IPS-15b (cell line): Measurements from ENCODE around the gene HSD17B2.

ENCODE experiments used
- H3K27me3 ChIP-seq: one replicate; pipeline ENCODE4 v1.6.1; 2013; ENCODE audit warnings: low read length; ENCODE audit not compliant: control insufficient read depth, insufficient read depth
- H3K36me3 ChIP-seq: one replicate; pipeline ENCODE4 v1.6.1; 2013; ENCODE audit warnings: low read length; ENCODE audit not compliant: control insufficient read depth, insufficient read depth
- H3K4me1 ChIP-seq: one replicate; pipeline ENCODE4 v1.6.1; 2013; ENCODE audit warnings: mild to moderate bottlenecking, low read length; ENCODE audit not compliant: control insufficient read depth, insufficient read depth
- H3K4me3 ChIP-seq: one replicate; pipeline ENCODE4 v1.5.1; 2013; ENCODE audit warnings: low read depth, low read length
- H3K9ac ChIP-seq: one replicate; pipeline ENCODE4 v1.6.1; 2013; ENCODE audit warnings: low read depth, mild to moderate bottlenecking, low read length
- H3K9me3 ChIP-seq: one replicate; pipeline ENCODE4 v1.6.1; 2013; ENCODE audit warnings: mild to moderate bottlenecking, low read length; ENCODE audit not compliant: control insufficient read depth, insufficient read depth

HSD17B2 gene

DNA sequence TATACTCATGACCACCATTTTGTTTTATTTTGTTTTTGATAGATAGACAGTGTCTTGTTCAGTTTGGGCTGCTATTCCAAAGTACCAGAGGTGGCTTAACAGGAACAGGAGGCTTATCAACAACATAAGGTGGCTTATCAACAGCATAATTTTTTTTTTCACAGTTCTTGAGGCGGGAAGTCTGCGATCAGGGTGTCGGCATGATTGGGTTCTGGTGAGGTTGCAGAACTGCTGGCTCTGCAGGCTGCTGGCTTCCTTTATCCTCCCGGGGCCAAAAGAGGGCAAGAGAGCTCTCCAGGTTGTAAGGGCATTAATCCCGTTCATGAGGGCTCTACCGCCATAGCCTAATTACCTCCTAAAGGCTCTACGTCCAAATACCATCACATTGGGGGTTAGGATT is 11.8 kb upstream of the HSD17B2 start:
- no peaks in the 10 kb centered on the region for H3K27me3 ChIP-seq
- no peaks in the 10 kb centered on the region for H3K36me3 ChIP-seq
- no peaks in the 10 kb centered on the region for H3K4me1 ChIP-seq
- no peak overlapping the region for H3K9ac ChIP-seq
- H3K4me3 ChIP-seq, result no peak overlapping the region
- no peaks in the 10 kb centered on the region for H3K9me3 ChIP-seq

DNA sequence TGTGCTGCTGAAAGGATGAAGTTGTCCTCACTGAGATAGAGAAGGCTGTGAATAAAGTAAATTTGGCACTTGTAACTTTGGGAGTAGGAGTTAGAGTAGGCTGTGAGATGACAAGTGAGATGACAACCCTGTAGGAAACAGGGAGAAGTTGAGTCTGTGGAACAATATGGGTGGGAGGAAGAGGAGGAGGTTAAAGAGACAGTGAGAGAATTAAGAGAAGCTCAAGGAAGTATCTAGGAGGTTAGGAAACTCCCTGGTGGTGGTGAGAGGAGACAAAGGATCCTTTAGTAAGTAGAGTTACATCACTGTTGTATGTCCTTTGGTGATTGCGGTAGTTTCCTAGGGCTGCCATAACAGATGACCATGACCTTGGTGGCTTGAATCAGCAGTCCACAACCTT is 10.7 kb upstream of the HSD17B2 start:
- no peaks in the 10 kb centered on the region for H3K4me1 ChIP-seq
- H3K36me3 ChIP-seq, result no peaks in the 10 kb centered on the region
- H3K9me3 ChIP-seq, result no peaks in the 10 kb centered on the region
- H3K27me3 ChIP-seq, result no peaks in the 10 kb centered on the region
- H3K4me3 ChIP-seq, result no peak overlapping the region
- no peak overlapping the region for H3K9ac ChIP-seq

DNA sequence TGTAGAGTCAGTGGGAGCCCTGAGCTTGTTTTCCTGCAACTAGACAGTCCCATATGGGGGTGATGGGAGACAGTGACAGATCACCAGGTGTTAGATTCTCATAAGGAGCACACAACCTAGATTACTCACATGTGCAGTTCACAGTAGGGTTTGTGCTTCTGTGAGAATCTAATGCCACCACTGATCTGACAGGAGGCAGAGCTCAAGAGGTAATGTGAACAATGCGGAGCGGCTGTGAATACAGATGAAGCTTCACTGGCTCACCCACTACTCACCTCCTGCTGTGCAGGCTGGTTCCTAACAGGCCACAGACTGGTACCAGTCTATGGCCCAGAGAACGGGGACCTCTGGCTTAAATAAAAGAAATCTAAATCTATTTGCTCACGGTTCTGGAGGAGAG is 10.2 kb upstream of the HSD17B2 start:
- H3K9ac ChIP-seq, result no peak overlapping the region
- no peaks in the 10 kb centered on the region for H3K9me3 ChIP-seq
- no peaks in the 10 kb centered on the region for H3K4me1 ChIP-seq
- H3K36me3 ChIP-seq, result no peaks in the 10 kb centered on the region
- no peaks in the 10 kb centered on the region for H3K27me3 ChIP-seq
- H3K4me3 ChIP-seq, result no peak overlapping the region

DNA sequence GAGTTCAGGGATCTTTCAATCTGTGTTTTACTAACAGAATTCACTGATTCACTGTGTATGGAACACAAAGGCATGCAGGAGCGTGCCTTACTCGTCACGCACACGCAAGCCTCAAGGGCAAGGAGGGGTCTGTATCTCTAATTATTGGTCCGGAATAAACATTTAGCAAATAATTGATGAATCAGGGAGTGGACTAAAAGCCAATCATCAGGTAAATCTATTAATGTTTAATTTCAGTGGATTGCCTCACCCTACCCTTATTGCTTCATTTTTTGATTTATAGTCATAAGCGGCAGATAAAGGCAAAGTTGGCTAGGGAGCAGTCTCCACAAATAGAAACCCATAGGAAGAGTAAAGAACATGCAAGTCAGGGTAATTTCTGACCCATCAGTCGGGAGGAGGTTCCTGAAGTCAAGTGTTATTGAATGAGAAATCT is 7.4 kb upstream of the HSD17B2 start:
- Histone ChIP-seq H3K4me3 (no peak overlapping the region), H3K4me1 (no peaks in the 10 kb centered on the region), H3K27me3 (no peaks in the 10 kb centered on the region), H3K9ac (no peak overlapping the region), H3K9me3 (no peaks in the 10 kb centered on the region), H3K36me3 (no peaks in the 10 kb centered on the region)

DNA sequence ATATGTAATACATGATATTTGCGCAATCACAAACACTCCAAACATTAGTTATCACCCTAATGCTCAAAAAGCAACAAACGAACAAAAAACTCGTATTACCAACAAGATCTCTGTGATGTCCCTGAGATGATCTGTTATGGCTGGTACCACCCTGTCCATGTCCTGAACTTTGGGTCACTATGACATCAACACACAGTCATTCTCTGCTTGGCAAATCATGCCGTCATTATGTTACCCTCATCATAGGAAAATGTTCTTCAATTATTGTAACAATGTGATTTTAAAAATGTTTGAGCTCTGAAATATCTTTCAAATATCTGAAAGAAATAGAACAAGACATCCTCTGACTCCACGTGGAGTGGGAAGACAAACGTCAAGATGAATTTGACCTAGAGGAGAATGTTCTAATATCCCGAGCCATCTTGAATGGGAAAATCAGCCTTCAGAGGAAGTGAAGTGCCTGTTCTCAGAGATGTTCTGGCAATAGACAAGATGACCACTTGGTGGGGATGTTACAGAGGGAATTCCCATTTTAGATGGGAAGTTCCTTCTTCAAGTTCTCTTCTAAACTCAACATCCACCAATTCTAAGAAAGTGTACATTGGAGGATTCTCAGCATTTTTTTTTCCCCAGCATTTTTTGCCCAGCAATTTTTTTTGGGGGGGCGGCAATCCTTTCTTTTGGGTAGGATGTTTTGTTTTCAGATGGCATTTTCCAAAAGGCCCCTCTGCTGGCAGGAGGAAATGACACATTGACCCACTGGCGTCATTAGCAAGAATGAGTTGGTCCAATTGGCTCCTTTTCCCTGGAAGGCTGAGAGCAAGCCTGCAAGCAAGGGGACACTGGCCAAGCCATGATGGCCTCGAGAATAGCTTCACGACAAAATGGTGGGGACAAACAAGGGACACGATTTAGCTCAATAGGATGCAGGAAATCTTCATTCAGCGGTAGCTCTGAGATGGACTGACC is 3.7 kb upstream of the HSD17B2 start:
- H3K9me3 ChIP-seq, result no peaks in the 10 kb centered on the region
- no peak overlapping the region for H3K4me3 ChIP-seq
- no peaks in the 10 kb centered on the region for H3K4me1 ChIP-seq
- H3K27me3 ChIP-seq, result no peaks in the 10 kb centered on the region
- H3K36me3 ChIP-seq, result no peaks in the 10 kb centered on the region
- H3K9ac ChIP-seq, result no peak overlapping the region

DNA sequence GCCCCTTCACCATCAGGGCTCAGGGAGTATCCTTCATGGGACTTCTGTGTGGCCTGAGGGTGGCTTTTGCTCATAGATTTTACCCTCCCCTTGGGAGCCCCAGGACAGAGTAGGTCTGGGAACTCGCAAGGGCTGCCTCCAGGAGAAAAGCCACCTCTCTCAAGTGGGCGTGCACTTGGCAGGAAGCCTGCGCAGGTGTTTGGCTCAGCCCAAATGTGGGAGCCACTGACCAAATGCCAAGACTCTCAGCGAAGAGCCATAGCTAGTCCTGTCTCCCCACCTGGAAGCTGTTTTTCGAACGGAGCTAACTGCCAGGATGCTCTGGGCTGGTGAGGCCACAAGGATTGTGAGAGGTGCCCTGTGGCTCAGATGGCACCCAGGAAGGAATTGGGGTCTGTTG is 2.0 kb upstream of the HSD17B2 start:
- Histone ChIP-seq H3K9me3 (no peaks in the 10 kb centered on the region), H3K4me3 (no peak overlapping the region), H3K36me3 (no peaks in the 10 kb centered on the region), H3K4me1 (no peaks in the 10 kb centered on the region), H3K9ac (no peak overlapping the region), H3K27me3 (no peaks in the 10 kb centered on the region)

DNA sequence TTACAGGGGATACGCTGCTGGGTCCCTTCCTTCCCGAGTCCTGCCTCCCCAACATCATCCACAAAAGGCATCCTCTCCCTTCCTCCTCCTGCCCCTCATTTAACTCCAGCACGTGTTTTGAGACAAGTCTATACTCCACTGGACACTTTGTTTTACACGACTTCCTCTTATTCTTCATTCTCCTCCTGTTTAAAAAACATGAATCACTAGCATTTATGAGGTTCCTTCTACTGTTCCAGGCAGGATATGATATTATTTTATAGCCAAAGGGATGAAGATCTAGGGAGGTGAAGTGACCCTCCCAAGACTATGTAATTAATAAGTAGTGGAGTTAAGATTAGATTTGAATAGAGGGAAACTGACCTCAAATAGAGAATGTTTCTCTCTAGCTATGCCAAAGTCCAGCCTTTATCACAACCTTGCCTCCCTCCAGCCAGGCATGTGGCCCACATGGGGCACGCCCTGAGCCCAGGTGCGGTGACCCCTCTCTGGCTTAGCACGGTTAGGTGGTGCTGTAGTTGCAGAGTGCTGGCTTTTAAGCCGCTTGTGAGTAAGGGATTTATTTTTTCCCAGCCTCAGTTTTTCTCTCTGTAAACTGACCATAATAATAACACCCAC is 1.3 kb upstream of the HSD17B2 start:
- Histone ChIP-seq H3K27me3 (no peaks in the 10 kb centered on the region), H3K4me3 (no peak overlapping the region), H3K9ac (no peak overlapping the region), H3K9me3 (no peaks in the 10 kb centered on the region), H3K36me3 (no peaks in the 10 kb centered on the region), H3K4me1 (no peaks in the 10 kb centered on the region)

DNA sequence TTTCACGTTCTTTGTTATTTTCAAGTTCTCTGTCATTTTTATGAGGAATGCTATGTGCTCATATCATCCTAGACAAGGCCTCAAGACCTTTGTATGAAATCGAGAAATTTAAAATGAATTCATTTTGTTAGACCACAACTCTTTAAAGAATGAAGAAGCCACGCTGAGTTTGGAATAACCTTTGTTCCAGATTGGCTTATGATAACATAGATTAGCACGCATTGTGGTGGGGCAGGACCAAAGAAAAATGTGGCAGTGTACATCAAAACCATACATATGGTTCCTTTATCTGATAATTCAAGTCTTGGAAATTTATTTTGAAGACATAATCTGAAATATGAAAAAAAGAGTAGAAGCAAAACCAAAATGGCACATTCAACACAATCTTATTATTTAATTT is 2.2 kb downstream of the HSD17B2 start:
- Histone ChIP-seq H3K27me3 (no peaks in the 10 kb centered on the region), H3K4me1 (no peaks in the 10 kb centered on the region), H3K9me3 (no peaks in the 10 kb centered on the region), H3K4me3 (no peak overlapping the region), H3K36me3 (no peaks in the 10 kb centered on the region), H3K9ac (no peak overlapping the region)

DNA sequence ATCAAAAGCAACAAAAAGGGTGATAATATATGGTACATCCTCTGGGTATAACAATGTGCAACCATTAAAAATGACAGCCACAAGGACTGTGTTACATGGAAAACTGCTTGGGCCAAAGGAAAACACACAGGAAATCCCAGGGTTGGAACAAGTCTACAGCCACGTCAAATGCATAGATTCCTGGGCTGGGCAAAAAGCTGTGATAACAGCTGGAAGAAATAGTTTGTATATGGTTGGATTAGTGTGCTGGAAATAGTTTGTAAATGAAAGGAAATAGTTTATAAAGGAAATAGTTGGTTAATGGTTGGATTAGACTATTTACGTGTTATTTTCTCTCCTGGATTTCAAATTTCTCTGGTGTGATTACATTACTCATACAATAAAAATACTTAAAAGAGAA is 2.6 kb downstream of the HSD17B2 start:
- Histone ChIP-seq H3K4me3 (no peak overlapping the region), H3K27me3 (no peaks in the 10 kb centered on the region), H3K4me1 (no peaks in the 10 kb centered on the region), H3K9me3 (no peaks in the 10 kb centered on the region), H3K9ac (no peak overlapping the region), H3K36me3 (no peaks in the 10 kb centered on the region)

DNA sequence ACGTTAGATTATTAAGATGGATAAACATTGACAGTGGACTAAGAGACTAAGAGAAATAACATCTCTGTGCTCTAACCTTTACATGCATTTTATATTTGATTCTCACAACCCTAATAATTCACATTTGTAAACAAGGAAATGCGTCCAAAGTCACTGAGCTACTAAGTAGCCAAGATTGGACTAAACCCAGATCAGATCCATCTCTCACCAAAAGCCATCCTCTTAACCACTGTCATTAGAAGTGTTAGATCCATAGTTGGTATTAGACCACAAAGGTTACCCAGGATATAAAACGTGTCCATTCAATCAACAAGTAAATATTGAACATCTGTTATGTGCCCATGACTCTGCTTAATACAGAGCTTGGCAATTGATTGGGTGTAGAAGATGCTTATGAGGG is 5.2 kb downstream of the HSD17B2 start:
- H3K9me3 ChIP-seq, result no peaks in the 10 kb centered on the region
- no peaks in the 10 kb centered on the region for H3K27me3 ChIP-seq
- no peaks in the 10 kb centered on the region for H3K4me1 ChIP-seq
- H3K9ac ChIP-seq, result no peak overlapping the region
- peaks cover 2% of the 10 kb centered on the region for H3K36me3 ChIP-seq
- H3K4me3 ChIP-seq, result no peak overlapping the region

DNA sequence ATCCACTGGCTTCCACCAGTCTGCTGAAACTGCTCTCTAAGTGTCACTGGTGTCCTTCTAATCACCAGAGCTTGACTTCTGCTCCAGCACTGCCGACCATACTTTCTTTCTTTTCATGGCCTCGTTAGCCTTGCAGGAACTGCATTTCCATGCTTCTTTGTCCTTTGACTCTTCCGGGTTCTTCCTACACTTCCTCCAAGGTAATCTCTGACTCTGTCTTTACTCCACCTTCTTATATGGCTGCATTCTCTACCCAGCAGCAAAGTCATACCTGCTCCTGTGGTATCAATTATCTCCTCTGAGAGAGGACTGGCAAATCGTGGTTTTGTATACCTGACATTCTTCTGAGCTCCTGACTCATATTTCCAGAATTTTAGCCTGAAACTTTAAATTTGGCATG is 6.5 kb downstream of the HSD17B2 start:
- no peaks in the 10 kb centered on the region for H3K9me3 ChIP-seq
- no peak overlapping the region for H3K9ac ChIP-seq
- no peak overlapping the region for H3K4me3 ChIP-seq
- peaks cover 2% of the 10 kb centered on the region for H3K36me3 ChIP-seq
- no peaks in the 10 kb centered on the region for H3K4me1 ChIP-seq
- H3K27me3 ChIP-seq, result no peaks in the 10 kb centered on the region

DNA sequence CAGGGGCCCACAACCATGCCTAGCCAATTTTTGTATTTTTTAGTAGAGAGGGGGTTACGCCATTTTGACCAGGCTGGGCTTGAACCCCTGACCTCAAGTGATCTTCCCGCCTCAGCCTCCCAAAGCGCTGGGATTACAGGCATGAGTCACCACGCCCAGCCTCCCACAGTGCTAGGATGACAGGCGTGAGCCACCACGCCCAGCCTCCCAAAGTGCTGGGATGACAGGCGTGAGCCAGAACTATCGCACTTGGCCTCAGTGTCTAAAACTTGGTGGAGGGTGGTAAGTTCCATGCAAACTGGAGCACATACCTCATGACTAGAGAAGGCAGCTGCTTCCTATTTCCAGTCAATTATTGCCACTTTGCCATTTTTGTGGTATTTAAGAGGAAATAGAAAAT is 7.1 kb downstream of the HSD17B2 start:
- H3K27me3 ChIP-seq, result no peaks in the 10 kb centered on the region
- no peaks in the 10 kb centered on the region for H3K9me3 ChIP-seq
- no peak overlapping the region for H3K4me3 ChIP-seq
- H3K36me3 ChIP-seq, result peaks cover 2% of the 10 kb centered on the region
- H3K4me1 ChIP-seq, result no peaks in the 10 kb centered on the region
- H3K9ac ChIP-seq, result no peak overlapping the region
